ENCODE results near the gene DLL4. TPM values are rescaled to one million over a fixed set of nuclear protein-coding genes. Genes with fewer than 3 reads are reported as not detected.

Gene DLL4
- total RNA-seq, 1 donor from 2014 or later: 0.50 TPM

DNA sequence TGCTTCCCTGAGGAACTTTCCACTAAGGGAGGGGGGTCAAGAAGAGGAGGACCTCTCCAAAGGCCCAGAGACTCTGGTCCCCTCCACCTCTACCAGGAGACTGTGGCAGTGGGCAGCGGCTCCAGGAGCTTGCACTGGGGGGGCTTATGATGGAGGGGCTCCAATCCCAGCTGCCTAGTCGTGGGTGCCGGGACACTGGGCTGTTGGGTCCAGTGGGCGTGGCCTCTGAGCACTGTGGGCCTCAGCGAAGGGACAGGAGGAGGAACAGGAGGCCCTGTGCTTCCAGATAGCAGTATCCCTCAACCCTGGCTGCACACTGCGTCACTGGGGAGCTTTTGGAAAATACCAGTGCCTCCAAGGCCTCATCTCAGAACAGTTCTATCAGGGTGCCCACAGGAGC lies 13.5 kb upstream of the DLL4 start:
- Histone ChIP-seq H3K27me3 (ENCODE audit: control insufficient read depth, insufficient read depth, low read length) (peaks cover 4% of the 10 kb centered on the region), H3K36me3 (ENCODE audit: control insufficient read depth, insufficient read depth, low read length) (no peaks in the 10 kb centered on the region), H3K4me3 (ENCODE audit: low read depth, low read length) (no peak overlapping the region)
- TF ChIP-seq, protein P1, sequence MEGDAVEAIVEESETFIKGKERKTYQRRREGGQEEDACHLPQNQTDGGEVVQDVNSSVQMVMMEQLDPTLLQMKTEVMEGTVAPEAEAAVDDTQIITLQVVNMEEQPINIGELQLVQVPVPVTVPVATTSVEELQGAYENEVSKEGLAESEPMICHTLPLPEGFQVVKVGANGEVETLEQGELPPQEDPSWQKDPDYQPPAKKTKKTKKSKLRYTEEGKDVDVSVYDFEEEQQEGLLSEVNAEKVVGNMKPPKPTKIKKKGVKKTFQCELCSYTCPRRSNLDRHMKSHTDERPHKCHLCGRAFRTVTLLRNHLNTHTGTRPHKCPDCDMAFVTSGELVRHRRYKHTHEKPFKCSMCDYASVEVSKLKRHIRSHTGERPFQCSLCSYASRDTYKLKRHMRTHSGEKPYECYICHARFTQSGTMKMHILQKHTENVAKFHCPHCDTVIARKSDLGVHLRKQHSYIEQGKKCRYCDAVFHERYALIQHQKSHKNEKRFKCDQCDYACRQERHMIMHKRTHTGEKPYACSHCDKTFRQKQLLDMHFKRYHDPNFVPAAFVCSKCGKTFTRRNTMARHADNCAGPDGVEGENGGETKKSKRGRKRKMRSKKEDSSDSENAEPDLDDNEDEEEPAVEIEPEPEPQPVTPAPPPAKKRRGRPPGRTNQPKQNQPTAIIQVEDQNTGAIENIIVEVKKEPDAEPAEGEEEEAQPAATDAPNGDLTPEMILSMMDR (IDR thresholded peaks at IDR 0.05; ENCODE audit: insufficient read depth, low read length, poor library complexity, severe bottlenecking): no peak
- DNase-seq (ENCODE audit: low read depth): no peak

DNA sequence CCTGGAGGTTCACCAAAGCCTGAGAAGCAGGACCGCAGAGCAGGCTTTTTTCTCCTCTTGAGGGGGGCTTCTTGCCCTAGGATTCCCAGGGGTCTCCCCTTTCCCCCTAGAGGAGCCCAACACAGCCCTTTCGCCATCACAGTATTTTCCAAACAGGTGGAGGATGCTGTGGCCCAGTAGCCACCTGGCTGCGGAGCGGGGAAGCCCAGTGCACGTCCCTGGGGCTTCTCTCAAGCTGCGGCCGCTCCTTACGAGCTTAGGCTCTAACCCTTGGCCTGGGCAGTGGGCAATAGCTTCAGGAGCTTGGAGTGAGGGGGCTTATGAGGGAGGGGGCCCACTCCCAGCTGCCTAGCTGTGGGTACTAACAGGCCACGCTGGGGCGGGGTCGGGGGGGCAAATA lies 11.6 kb upstream of the DLL4 start:
- H3K4me3 ChIP-seq (ENCODE audit: low read depth, low read length): no peak overlapping the region
- TF ChIP-seq, protein P1 (IDR thresholded peaks at IDR 0.05; ENCODE audit: insufficient read depth, low read length, poor library complexity, severe bottlenecking): no peak

DNA sequence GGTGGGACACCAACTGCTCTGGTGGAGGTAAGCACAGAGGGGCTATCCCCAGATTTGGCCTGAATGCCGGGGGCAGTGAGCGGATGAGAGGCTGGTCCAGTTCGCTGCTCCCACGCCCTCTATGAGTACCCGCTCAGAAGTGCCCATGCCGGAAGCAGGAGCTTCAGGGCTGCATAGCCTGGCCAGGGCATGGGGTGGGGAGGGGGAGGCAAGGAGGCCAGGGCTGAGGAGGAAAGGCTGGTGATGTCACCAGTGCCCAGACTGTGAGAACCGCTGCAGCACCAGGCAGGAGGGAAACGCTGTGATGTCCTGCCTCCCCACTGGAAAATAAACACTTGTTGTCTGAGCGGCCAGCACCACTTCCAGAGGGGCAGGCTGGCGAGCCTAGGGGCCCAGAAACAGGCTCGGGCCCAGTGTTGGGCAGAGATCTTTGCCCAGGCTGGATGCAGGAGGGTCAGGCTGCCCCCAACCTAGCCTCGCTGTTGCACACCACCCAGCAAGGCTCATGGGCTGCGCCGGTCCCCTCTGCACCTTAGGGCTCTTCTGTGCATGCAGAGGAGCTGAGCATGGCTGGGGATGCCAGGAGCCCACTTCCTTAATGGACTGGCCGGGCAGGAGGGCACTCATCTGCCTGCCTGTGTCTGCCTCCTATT lies 10.9 kb upstream of the DLL4 start:
- no peak for DNase-seq (ENCODE audit: low read depth)
- Histone ChIP-seq H3K36me3 (ENCODE audit: control insufficient read depth, insufficient read depth, low read length) (no peaks in the 10 kb centered on the region), H3K27me3 (ENCODE audit: control insufficient read depth, insufficient read depth, low read length) (peaks cover 8% of the 10 kb centered on the region), H3K4me3 (ENCODE audit: low read depth, low read length) (no peak overlapping the region)
- TF ChIP-seq, protein P1 (IDR thresholded peaks at IDR 0.05; ENCODE audit: insufficient read depth, low read length, poor library complexity, severe bottlenecking): no peak

More for the DNA sequence above, 11.6 kb upstream of the DLL4 start:
- no peak for DNase-seq (ENCODE audit: low read depth)
- Histone ChIP-seq H3K27me3 (ENCODE audit: control insufficient read depth, insufficient read depth, low read length) (peaks cover 4% of the 10 kb centered on the region), H3K36me3 (ENCODE audit: control insufficient read depth, insufficient read depth, low read length) (no peaks in the 10 kb centered on the region)

DNA sequence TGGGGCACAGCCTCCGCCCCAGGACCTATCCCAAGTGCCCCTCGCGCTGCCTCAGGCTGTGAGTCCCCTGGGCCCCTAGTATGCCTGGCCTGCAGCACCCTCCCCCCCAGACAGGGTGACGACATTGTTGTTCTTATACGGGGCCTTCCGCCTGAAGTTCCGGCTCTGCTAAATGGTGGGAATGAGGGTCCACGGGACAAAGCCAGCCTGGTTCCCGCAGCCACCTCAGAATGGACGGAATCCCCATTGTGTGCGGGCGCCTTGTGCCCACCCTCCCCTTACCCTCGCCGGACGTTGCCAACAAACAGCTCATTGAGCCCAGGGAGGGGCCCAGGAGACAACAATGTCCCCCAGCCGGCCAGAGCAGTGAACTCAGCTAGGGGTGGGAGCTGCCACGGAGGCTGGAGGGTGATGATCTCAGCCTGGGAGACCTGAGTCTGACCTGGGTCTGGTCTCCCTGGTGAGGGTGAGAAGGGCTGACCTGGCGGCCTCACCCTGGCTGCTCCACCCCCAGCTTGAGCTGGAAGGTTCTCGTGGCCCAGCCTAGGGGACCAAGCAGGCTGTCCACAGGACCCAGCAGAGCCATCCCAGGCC lies 10.2 kb upstream of the DLL4 start:
- no peak for DNase-seq (ENCODE audit: low read depth)
- Histone ChIP-seq H3K4me3 (ENCODE audit: low read depth, low read length) (no peak overlapping the region), H3K36me3 (ENCODE audit: control insufficient read depth, insufficient read depth, low read length) (no peaks in the 10 kb centered on the region), H3K27me3 (ENCODE audit: control insufficient read depth, insufficient read depth, low read length) (peaks cover 14% of the 10 kb centered on the region)
- TF ChIP-seq, protein P1 (IDR thresholded peaks at IDR 0.05; ENCODE audit: insufficient read depth, low read length, poor library complexity, severe bottlenecking): no peak

DNA sequence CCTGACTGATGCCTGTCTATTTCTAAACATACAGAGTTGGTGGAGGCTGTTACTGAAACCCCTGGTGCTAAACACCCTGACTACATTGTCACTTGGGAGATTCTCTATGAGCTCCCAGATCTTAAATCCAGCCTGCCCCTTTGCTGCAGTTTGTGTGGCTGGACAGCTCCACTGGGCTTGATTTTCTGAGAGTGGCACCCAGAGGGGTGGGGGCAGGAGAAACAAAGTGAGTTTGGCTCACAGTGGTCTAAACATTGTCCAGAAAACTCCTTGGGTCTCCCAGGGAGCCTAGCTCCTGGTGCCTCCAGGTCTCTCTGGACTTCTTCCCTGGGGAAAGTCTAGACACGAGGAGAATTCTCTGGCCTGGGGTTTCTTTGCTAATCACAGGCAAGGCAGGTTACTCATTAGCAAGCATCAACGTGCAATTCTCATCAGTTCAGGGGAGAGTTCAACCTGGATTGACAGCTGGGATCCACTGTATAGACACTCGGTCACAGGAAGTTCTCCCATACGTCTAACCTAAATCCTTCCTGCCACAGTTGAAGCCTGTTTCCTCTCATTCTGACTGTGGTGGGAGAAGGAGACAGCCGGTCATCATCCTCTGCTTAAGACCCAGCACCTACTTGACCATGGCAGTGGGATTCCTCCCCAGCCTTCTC lies 7.1 kb upstream of the DLL4 start:
- peaks cover 41% of the 10 kb centered on the region for H3K27me3 ChIP-seq (ENCODE audit: control insufficient read depth, insufficient read depth, low read length)
- H3K36me3 ChIP-seq (ENCODE audit: control insufficient read depth, insufficient read depth, low read length): no peaks in the 10 kb centered on the region
- H3K4me3 ChIP-seq (ENCODE audit: low read depth, low read length): no peak overlapping the region
- no peak for DNase-seq (ENCODE audit: low read depth)
- TF ChIP-seq, protein P1 (IDR thresholded peaks at IDR 0.05; ENCODE audit: insufficient read depth, low read length, poor library complexity, severe bottlenecking): no peak
